Stimulated activated CD4-positive, alpha-beta T cell treated with anti-CD3 and anti-CD28 coated beads, Interleukin-4, amount 100 ng/mL, for 1 hour (primary cell): ENCODE results near the gene AGK.
A peak's percentile ranks its signal among the peaks of the same experiment; 100 is the strongest.

Source experiments
- DNase-seq: peaks from one replicate; pipeline ENCODE4 v3.0.0-alpha.2; 2020

The AGK gene

DNA sequence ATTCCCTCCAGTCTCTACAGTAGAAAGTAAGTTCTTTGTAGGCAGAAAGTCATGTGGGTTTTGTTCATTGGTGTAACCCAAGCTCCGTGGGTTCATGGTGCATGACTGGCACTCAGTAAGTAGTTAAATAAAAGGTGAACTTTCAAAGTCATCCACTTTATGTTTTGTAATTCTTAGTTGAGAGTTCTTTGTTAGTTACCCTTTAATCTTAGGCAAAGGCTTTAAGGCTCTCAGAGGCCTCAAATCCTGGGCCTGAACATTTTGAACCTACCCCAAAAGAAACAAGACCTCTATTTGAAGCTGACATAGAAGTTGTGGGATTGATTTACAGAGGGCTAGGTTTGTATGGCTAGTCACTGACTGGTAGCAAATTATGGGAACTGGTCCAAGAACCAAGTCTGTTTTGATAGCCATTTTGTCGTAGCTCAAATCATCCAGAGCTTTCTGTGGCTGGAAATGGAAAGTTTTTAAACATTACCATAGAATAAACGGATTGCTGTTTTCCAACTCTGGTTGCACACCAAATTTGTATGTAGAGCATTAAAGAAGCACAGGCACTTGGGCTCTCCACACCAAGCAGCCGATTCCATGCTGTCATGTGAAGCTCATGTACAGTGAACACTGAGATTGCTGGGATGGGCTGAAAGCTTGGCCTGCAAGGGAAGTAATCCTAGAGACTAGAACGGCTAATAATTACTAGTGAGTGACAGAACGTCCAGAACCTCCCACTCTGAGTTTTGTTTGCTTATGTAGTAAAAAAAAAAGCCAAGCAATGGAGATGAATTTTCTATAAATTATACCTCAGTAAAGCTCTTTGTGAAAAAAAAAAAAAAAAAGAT lies 97.3 kb downstream of the AGK start:
- no peak for DNase-seq

DNA sequence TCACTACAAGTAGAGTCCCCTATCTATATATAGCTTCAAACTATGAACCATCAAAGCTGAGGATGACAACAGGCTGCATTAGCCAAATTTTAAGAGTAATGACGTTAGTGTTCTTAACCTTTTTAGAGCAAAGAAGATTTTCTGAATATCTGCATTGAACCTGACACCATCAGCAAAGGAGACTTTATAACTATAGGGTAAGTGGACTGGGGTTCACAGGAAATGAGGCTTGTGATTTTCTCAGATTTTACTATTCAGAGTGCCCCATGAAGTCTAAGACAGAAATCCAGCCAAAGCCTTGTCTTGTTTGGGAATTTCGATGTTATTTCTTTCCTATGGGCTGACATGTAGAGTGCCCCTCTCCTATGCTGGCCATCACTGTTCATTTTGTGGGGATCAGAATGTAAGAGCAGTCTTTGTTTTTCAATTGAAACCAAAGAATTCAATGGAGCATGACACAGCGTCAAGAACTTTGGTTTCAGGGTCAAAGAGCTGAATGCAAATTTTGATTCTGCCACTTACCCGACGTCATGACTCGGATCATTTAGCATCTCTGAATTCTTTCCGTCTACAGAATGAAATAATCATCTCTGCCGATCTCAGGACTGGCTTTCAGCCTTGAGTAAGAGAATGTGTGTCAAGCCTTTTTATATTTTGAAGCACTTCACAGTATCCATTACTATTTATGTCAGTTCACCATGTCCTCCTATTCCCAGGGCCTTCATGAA lies 98.1 kb downstream of the AGK start:
- DNase-seq: no peak

DNA sequence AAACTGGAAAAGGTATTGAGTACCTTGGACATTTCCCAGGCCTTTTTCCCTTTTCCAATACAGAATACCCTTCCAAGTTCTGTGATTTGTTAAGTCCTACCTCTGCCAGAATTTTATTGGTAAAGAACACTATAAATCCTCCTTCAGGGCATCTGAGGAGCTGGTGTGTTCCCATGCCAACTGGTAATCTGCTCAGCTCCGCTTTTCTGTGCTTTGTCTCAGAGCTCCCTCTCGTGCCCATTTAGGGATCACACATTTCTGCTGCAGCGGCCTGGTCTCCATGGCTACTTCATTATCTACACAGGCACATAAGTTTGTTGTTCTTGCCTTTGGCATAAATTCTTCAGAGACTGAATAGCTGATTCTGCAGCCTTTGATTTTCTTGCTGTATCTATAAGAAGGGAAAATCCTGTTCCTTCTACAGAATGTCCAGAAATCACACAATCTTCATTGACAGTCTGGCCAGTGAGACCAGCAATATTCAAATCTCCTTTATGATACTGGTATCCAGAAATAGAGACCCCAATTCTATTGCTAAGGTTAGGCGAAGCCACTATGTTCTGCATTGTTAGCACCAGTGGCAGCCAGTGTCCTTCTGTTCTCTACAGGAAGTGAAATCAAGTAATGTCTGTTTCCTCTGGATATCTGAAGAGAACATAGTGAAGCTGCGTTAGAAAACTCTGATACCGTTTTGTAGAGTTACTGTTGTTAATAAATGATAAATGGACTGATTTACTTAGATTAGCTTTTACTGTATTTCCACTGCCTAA lies 98.8 kb downstream of the AGK start:
- no peak for DNase-seq

DNA sequence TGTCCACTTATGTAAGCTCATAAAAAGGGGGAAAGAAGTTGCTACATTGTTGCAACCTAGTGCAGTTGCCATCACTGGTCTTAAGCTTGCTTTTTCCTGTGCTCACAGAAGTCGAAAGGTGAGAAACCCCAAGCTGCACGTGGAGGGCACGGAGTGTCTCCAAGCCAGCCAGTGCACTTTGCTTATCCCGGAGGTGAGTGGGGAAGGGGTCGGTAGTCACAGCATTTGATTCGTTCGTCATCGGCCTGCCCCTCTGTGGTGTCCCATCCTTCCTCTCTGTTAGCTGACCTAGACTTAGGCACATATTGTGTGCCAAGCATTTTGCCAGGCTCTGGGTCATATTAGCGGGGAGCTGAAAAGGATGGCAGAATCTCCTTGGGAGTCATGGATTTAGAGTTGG lies 100.2 kb downstream of the AGK start:
- no peak for DNase-seq

DNA sequence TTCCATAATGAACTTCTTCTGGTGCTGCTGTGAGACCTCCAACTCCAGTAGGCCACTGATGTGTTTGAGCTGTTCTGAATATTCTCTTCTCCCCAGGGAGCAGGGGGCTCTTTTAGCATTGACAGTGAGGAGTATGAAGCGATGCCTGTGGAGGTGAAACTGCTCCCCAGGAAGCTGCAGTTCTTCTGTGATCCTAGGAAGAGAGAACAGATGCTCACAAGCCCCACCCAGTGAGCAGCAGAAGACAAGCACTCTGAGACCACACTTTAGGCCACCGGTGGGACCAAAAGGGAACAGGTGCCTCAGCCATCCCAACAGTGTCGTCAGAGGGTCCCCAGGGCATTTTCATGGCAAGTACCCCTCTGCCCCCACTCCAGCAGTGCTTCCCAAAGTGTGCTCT lies 101.5 kb downstream of the AGK start:
- no peak for DNase-seq

DNA sequence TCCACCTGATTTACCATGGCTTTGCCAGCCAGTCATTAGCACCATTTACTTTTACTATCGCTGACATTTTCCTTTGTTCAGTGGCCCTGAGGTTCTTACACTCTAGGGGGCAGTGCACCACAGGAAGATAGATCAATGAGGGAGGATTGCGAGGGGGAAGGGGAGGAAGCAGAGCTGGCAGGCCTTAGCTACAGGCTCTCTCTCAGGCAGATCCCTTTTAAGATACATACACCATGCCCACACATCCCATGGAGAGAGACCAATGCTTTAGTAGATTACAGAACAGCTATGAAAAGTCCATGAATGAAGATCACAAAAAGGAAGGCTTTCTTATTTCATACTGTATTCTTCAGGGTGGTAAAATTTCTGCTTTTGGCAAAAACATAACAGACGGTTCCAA lies 103.3 kb downstream of the AGK start:
- peak; percentile 32 for DNase-seq

DNA sequence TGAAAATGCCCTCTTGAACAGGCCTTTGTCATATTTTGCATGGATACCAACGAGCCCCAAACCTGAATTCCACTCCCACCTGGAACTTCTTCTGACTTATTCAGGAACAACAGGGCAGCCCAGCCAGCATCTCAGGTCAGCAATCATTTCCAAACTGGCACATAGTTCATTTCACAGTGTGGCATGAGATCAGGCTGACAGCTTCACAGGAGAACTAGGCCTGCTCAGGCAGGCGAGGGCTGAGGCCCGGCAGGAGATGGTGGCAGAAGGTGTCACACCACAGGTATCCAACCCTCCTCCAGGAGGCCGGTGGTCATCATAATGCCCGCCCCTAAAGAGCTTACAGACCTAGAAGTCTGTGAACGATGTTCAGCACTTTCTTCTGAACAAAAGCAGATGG lies 108.3 kb downstream of the AGK start:
- no peak for DNase-seq

DNA sequence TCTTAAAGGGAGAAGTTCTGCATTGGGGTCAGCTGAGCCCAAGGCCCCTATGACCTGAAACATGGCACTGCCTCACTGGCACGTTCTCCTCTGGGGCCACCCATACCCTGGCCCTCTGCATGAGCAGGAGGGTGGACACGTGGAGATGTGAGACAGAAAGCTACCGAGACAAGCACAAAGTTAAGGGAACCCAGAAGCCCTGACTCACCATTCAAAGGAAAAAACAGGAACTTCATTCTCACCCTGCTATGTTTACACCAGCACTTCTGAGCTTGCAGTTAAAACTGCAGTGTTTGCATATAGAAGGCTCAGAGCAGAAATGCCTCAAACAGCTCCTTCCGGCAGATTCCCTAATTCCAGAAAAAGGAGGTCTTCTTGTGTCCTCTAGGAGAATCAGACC lies 109.0 kb downstream of the AGK start:
- no peak for DNase-seq

DNA sequence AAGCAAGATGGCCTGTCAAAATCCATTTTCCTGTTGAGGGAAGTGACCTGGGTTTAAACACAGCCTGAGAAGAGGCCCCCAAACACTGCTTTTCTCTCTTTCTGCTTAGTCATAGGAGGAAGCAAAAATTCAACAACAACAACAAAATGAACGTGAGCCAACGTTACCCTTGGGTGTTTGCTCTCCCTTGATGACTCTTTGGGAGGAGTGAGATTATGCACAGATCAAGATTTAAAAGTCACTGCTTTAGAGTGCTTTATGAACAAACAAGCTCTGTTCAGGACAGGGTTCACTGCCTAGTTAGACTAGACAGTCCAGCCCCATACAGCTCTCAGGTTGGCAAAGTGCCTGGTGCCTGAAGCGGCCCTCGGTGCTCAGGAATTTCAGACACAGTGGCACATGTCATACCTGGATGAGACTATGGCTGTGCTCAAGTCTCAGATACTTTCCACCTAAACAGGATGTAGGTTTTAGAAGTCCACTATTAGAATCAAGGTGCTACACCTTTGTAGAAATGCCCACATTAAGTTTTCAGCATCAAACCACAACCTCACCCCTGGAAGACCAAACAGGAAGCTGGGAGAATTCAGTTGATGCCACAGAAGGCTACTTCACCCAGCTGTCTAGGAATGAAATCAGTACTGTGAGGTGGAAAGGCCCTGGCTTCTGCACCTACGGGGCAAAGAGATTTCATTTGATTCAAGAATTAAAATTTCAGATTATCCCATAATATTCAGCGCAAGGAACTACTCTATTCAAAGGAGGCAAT lies 112.1 kb downstream of the AGK start:
- no peak for DNase-seq

DNA sequence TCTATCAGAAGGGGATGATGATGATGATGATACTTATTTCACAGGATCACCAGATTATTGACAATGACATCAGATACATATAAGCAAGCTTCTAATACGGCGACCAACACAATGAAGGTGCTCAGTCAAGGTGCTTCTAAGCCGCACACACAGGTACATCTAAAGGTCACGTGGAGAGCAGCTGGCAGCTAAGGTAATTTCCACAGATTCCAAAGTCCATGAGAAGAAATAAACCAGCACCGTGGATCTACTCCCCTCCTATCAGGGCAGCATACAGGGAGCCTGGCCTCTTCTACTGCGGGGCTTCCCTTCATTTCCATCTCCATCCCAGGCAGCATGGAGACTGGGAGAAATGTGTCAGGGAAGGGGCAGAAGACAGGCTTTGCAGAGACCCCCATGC lies 113.2 kb downstream of the AGK start:
- DNase-seq: no peak

DNA sequence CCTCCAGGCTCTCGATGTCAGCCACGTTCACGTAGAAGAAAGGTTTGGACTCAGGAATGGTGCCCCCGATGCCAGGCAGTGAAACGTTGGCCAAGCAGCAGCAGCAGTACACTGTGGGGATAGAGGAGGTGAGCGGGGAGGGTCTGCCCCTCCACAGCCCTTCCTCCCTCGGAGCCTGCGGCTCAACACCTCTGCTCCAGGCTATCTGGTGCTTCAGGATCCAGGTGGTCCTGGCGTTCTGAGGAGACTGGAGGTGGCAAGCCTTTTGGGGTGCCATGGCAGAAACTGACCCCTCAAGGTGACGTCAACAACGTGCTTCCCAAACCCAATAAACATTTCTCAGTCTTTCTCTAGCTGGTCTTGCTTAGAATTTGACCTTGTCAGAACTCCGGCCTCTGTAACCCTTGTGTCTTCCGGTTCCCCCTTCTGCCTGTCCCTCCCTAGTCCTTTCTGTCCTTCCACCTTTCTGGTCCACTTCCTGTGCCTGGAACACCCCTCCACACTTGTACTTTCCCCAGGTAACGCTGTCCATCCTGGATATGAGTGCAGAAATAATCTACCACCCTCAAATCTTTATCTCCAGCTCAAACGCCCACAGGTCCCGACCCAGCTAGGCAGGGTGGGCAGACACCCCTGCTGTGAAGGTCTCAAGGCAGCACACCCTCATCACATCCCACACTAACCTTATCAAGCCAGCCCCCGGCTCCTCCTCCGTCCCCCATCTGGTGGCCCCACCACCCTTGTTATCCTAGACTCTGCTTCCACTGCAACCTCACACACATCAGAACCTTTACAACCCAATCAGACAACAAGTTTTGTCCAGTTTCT lies 114.2 kb downstream of the AGK start:
- no peak for DNase-seq

DNA sequence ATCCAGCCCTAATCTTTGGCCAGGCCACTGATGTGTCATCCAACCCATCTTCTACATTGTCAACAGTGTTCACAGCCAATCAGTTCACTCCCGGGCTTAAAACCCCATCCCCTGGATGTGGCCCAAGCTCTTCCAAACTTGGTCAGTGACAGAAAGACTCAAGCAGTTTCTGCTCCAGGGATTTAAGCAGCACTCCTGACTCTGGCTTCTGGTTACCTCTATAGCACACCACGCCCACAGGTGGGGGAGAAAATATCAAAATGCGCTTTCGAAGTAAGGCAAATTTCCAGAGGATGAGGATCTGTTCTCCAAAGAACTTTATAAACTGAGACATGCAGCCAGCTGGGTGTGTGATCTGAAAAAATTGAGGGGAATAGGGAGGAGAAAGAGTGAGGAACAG lies 114.9 kb downstream of the AGK start:
- no peak for DNase-seq

DNA sequence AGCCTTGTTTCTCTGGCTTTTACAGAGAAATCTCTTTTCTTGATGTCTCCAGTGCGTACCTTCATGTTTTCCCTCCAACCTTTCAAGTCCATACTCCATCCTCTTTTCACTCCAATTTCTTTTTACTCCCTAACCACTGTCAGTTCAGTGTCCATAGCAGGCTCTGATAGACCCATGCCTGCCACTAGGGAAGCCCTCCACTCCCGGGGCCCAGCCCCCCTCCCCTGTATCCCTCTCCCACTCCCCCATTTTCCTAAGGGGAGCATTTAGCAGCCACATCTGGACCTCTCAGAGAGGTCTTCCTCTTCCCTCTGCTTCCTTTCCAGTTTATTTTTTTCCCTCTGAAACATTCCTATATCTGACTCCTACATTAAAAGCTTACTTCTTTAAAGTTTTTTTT lies 117.6 kb downstream of the AGK start:
- no peak for DNase-seq

DNA sequence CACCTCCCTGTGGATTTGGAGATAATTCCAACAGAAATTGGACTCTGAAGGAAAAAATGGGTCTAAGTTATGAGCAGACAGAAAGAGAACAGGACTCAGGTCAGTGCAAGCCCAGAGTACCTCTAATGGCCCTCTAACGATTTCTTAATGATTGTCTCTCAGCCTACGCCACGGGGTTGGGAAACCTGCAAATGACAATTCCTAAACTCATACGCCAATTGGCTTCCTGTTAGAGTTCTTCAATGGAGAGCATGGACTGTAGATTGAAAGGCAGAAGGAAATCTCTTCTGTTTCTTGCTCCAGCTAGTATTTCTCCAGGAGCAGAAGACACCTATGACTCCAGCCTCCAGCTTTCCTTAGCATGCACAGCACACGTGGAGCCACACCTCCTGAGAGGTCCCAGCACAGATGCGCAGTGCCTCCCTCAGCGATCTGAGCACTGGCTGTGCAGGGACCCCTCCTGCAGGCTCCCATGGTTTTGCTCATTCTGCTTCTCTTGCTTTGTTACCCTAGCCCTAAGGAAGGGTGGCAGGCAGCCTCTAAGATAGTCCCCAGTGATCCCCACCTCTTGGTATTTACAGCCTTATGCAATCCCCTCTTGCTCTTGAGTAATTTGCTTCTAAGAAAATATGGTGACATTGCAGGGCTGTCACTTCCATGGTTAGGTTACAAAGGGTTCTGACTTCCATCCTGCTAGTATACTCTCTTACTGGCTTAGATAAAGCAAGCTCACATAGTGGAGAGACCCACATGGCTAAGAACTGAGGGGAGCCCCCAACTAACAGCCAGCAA lies 120.7 kb downstream of the AGK start:
- no peak for DNase-seq

DNA sequence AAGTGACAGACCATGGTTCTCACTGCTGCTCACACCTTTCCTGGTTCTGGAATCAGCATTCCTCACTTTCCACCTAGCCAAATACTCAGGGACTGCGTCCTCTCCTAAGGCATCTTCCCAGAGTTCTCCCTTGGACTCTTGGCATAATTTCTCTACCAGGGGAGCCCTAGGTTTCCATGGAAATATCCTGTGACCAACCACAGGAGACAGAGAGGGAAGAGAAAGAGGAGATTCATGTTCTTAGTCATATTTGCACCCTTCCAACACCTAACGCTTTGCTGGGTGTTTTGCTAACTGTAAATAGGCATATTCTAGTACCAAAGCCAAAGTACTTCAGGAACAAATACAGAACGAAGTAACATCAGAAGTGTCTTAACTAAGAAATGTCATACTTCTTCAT lies 122.1 kb downstream of the AGK start:
- DNase-seq: no peak

DNA sequence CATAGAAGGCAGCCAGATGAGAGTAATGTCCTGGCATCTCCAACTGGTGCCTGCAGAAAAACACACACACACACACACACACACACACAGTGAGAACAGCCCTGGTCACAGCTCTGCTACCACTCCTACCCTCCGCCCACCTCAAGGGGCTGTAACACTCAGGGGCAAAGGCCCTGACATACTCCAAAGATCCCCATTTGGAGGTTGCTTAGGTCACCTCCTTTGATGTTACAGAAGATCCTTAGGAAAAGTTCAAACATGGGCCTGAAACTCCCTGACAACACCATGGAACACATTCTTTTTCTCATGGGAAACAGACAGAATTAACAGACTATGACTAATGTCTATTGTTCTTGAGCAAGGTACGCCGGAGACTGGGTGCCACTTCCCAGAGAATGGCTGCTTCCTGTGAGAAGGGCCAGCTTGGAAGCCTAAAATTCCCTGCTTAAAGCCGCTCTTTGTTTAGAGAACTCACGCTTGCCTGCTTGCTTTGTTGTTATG lies 123.0 kb downstream of the AGK start:
- no peak for DNase-seq

DNA sequence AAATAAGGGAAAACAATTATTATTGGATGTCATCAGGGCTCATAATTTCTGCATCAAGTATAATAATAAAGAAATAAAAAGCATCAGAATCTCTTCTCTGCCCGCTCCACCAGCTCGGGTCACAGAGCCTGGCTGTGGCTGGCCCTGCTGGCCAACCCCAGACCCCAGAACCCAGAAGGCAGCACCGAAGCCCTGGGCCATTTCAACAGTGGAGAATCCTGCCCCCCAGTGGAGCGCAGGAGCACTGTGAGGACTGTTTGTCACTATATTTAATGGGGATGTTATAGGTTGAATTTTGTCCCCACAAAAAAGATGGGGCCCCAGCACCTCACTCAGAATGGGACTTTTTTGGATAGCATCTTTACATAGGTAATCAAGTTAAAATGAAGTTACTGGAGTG lies 123.5 kb downstream of the AGK start:
- DNase-seq: no peak

DNA sequence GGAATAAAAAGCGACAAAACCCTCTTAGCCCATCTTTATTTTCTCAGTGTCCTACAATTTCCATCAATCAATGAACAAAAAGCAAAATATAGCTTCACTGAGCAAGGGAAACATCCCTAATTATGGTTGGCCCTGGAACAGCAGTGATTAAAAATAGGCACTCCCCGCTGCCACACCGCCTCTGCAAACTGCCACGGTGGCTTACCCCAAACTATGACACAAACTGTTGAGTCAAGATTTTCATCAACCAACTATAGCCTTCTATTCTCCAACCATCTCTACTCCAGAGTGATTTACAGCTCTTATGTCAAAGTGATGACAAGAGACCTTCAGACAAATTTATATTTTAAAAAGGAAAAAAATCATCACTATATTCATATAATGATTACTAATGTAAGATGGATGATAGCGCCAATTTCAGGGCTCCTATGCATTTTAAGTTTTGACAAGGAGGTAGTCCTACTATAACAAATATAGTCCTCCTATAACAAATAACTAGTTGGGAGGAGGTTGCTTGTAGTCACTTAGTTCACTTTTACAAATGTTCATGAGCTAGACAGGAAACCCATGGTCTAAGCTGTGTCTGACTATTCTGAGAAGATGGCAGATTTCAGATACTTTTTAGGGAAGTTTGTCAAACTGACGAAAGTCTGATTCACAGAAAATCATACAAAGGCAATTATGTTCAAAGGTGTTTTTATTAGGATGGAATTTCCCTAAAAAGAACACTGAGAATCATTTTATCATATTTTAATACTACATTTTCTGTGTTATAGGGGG lies 124.4 kb downstream of the AGK start:
- no peak for DNase-seq

DNA sequence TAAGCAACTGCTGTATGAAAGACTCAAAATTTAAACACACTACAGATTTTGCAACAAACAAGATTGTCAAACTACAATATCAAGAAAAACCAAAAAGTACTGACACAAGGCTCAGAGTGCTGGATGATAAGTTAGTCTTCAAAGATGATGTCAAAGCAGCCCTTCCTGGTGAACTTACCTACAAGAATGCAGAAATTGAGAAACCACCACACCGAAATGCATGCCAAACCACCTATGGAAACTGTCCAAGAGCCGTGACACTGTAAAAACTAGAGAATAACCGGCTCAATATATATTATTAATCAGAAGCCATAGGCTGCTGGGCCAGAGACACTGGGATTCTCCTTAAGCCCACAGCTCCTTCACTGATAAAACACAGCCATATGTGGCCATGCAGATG lies 125.4 kb downstream of the AGK start:
- no peak for DNase-seq

DNA sequence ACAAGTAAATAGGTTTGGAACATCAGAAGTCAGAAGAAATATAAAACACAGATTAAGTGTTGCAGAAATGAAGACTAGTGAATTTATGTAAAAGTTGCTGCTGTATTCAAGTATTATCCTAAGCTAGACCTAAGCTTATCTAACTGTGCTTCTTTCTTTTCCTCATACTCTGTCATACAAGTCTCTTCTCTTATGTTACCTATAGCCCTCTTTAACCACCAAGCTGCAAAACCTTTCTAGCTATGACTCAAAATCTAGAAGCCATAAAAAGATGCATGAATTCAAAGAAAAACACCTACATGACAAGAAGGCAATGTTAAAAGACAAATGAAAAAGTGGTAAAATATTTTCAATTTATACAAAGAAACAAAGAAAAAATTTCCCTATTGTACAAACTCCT lies 127.8 kb downstream of the AGK start:
- no peak for DNase-seq
